Suprapubic skin (tissue), 3 donors: Measurements from ENCODE around the gene BLOC1S1.

ENCODE experiments used
- CTCF ChIP-seq, 2 donors: fragments of 200-600 bp in 1 of 2; fragments of 450-650 bp in 1 of 2; sonication (generic) in 1 of 2; IDR thresholded peaks; one replicate each; pipeline ENCODE4 v1.5.1; 2016 to 2019; ENCODE audit warnings: antibody characterized with exemption in 2 of 2, mild to moderate bottlenecking in 1 of 2, moderate library complexity in 1 of 2
- POLR2A ChIP-seq, 2 donors: fragments of 450-650 bp; IDR thresholded peaks; one replicate each; pipeline ENCODE4 v1.6.1; 2017; ENCODE audit warnings: antibody characterized with exemption in 2 of 2, mild to moderate bottlenecking in 2 of 2, moderate library complexity in 2 of 2

GRCh38 chr12:55693323-55694187 is 22.3 kb upstream of the BLOC1S1 start:
- TF ChIP-seq CTCF (IDR thresholded peaks at IDR 0.05): no peak
- no peak for TF ChIP-seq POLR2A (IDR thresholded peaks at IDR 0.05)
